ENCODE data around the gene PHF19. TPM values are rescaled to one million over a fixed set of nuclear protein-coding genes. Genes with fewer than 3 reads are reported as not detected.

PHF19 gene
- total RNA-seq, 1 donor from 2014 or later = 18.9 TPM

DNA sequence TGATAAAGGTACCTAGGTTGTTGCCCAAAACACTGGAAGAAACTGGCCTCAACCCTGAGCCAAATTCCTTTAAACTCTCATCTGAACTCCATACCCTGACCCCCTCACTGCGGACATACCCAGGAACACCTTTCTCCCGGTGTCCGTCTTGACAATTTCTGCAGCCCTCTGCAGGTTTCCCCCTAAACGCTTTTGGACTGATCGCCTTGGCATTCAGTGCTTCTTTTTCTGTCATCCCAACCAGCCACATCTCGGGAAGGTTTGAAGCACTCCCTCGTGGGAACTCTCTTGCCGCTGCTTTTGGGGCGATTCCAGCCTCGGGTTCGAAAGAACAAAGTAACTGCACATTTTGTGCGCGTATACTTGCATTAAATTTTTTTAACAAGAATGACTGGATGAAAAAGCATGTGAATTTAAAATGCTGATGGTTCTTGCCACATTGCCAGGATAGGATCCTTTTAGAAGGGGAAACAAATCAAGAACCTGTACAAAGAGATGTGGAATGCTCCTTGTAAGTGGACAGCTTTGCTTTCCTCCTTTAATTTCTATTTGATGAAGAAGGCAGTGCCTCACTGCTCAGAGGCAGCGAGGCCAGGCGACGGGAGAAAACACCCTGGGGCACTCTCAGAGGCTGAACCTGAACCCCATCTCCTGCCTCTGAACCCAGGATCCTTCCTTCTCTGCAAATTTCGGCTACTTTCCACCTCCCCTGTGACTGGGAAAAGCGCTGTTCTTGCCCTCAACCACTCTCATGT lies 34.9 kb downstream of the PHF19 start:
- H3K27ac Mint-ChIP-seq (ENCODE audit: unreplicated experiment) = peak overlapping the region; percentile 97
- DNase-seq = no peak
- peak overlapping the region; percentile 97 for H3K4me3 Mint-ChIP-seq (ENCODE audit: unreplicated experiment)
- peaks cover 1% of the 10 kb centered on the region for H3K9me3 Mint-ChIP-seq (ENCODE audit: unreplicated experiment)
- no peaks in the 10 kb centered on the region for H3K36me3 Mint-ChIP-seq (ENCODE audit: unreplicated experiment)
- H3K27me3 Mint-ChIP-seq (ENCODE audit: unreplicated experiment) = peaks cover 10% of the 10 kb centered on the region
- peaks cover 8% of the 10 kb centered on the region for H3K4me1 Mint-ChIP-seq (ENCODE audit: low read depth, unreplicated experiment)
- TF ChIP-seq, protein P1, sequence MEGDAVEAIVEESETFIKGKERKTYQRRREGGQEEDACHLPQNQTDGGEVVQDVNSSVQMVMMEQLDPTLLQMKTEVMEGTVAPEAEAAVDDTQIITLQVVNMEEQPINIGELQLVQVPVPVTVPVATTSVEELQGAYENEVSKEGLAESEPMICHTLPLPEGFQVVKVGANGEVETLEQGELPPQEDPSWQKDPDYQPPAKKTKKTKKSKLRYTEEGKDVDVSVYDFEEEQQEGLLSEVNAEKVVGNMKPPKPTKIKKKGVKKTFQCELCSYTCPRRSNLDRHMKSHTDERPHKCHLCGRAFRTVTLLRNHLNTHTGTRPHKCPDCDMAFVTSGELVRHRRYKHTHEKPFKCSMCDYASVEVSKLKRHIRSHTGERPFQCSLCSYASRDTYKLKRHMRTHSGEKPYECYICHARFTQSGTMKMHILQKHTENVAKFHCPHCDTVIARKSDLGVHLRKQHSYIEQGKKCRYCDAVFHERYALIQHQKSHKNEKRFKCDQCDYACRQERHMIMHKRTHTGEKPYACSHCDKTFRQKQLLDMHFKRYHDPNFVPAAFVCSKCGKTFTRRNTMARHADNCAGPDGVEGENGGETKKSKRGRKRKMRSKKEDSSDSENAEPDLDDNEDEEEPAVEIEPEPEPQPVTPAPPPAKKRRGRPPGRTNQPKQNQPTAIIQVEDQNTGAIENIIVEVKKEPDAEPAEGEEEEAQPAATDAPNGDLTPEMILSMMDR (IDR thresholded peaks at IDR 0.05; ENCODE audit: partially characterized antibody, unreplicated experiment) = no peak

- Mint-ChIP-seq H3K4me3 (ENCODE audit: unreplicated experiment) (peak overlapping the region; percentile 1), H3K36me3 (ENCODE audit: unreplicated experiment) (no peaks in the 10 kb centered on the region), H3K27me3 (ENCODE audit: unreplicated experiment) (peaks cover 10% of the 10 kb centered on the region), H3K27ac (ENCODE audit: unreplicated experiment) (no peak overlapping the region), H3K4me1 (ENCODE audit: low read depth, unreplicated experiment) (peaks cover 8% of the 10 kb centered on the region), H3K9me3 (ENCODE audit: unreplicated experiment) (peaks cover 1% of the 10 kb centered on the region)
- TF ChIP-seq, protein P1 (IDR thresholded peaks at IDR 0.05; ENCODE audit: partially characterized antibody, unreplicated experiment) = no peak
- DNase-seq = no peak
Observed at GRCh38 chr9:120839146-120839545, 37.8 kb downstream of the PHF19 start.

DNA sequence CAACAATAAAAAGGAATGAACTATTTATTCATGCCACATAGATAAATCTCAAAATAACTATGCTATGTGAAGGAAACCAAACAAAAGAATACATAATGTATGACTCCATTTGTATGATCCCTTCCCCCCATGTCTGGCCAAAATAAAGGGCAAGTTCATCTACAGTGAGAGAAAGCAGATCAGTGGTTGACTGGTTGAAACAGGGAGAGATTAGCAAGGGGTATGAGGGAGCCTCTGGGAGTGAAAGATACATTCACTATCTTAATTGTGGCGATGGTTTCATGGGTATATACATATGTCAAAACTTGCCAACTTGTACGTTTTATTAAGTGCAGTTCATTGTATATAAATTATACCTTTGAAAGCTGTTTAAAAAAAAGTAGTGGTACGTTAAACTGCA lies 39.1 kb downstream of the PHF19 start:
- Mint-ChIP-seq H3K9me3 (ENCODE audit: unreplicated experiment) (peaks cover 1% of the 10 kb centered on the region), H3K4me1 (ENCODE audit: low read depth, unreplicated experiment) (peaks cover 8% of the 10 kb centered on the region), H3K36me3 (ENCODE audit: unreplicated experiment) (no peaks in the 10 kb centered on the region), H3K4me3 (ENCODE audit: unreplicated experiment) (no peak overlapping the region), H3K27ac (ENCODE audit: unreplicated experiment) (no peak overlapping the region), H3K27me3 (ENCODE audit: unreplicated experiment) (peaks cover 10% of the 10 kb centered on the region)
- TF ChIP-seq, protein P1 (IDR thresholded peaks at IDR 0.05; ENCODE audit: partially characterized antibody, unreplicated experiment) = no peak
- no peak for DNase-seq

DNA sequence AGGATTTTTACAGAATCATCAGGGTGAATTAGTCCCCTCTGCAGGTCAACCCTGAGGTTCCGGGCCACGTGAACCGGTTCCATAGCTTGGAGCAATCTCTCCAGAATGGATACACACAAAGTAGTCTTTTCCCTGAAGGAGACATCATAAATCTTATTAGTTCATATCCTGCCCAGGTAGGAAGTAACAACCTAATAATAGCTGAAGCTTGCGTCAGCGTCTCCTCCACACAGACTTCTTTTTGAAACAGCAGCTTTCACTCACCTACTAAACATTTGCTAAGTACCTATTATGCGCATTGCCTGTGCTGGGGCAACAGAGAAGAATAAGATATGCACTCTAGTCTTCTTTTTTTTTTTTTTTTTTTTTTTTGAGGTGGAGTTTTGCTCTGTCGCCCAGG lies 43.7 kb downstream of the PHF19 start:
- TF ChIP-seq, protein P1 (IDR thresholded peaks at IDR 0.05; ENCODE audit: partially characterized antibody, unreplicated experiment) = no peak
- Mint-ChIP-seq H3K27ac (ENCODE audit: unreplicated experiment) (no peak overlapping the region), H3K27me3 (ENCODE audit: unreplicated experiment) (no peaks in the 10 kb centered on the region), H3K4me3 (ENCODE audit: unreplicated experiment) (no peak overlapping the region), H3K4me1 (ENCODE audit: low read depth, unreplicated experiment) (no peaks in the 10 kb centered on the region), H3K36me3 (ENCODE audit: unreplicated experiment) (no peaks in the 10 kb centered on the region), H3K9me3 (ENCODE audit: unreplicated experiment) (peaks cover 1% of the 10 kb centered on the region)
- no peak for DNase-seq

DNA sequence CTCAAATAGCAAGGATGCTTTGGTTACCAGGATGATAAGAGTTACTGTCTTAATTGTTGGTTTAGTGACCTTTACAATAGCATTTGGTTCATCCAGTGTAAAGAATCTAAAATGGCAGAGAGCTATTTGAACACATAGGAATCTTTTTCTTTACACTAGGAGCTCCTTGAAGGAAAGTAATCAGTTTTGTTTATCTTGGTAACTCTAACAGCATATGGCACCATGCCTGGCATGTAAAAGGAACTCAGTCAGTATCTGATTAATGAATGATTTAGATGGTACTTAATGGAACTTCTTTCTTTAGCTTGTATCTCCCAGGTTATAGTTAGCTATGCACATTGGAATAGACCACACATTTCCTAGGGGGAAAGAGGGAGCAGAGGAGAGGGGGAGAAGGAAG lies 44.2 kb downstream of the PHF19 start:
- no peak overlapping the region for H3K4me3 Mint-ChIP-seq (ENCODE audit: unreplicated experiment)
- H3K4me1 Mint-ChIP-seq (ENCODE audit: low read depth, unreplicated experiment) = no peaks in the 10 kb centered on the region
- H3K36me3 Mint-ChIP-seq (ENCODE audit: unreplicated experiment) = no peaks in the 10 kb centered on the region
- no peak overlapping the region for H3K27ac Mint-ChIP-seq (ENCODE audit: unreplicated experiment)
- H3K27me3 Mint-ChIP-seq (ENCODE audit: unreplicated experiment) = no peaks in the 10 kb centered on the region
- H3K9me3 Mint-ChIP-seq (ENCODE audit: unreplicated experiment) = peaks cover 1% of the 10 kb centered on the region
- no peak for DNase-seq
- TF ChIP-seq, protein P1 (IDR thresholded peaks at IDR 0.05; ENCODE audit: partially characterized antibody, unreplicated experiment) = no peak
